ENCODE measurements around the gene HS3ST2.
"Not testable (repeated sequence)": the region's sequence is repeated elsewhere in the genome, so short reads cannot be mapped to it uniquely, and the experiment has no call there.

HS3ST2 gene

DNA sequence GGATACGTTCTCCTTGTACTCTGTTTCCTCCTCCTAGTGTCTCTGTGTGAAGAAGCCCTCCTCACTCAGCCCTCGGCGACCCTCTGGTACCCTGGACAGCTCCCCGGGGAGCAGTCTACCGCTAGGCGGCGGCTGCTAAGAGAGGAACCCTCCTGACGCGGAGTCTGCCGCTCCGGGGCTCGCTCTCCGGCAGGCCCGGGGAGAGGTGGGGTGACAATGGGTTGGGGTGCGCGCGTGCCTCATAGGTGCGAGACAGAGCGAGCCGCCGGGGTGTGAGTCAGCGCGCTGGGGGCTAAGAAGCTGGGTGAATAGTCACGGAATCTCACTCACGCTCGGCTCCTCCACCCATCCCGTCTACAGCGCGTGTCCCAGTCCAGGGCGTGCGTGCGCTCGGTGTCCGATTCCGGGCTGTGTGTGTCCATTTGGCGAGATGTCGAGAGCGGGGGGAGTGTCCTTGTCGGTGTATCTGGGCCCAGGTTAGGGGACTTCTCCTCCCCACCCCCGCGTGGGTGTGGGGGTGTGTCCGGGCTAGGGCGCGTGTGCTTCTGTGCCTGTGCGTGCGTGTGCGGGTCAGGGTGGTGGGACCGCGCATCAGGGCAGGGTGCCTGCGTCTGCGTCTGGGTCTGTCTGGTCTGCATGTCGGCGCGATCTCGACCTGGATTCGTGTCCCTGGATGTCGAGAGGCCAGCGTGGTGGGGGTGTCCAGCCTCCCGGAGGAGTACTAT lies 577 bp upstream of the HS3ST2 start:
- DNase-seq (ENCODE audit: low read depth, low spot score) = no peak

DNA sequence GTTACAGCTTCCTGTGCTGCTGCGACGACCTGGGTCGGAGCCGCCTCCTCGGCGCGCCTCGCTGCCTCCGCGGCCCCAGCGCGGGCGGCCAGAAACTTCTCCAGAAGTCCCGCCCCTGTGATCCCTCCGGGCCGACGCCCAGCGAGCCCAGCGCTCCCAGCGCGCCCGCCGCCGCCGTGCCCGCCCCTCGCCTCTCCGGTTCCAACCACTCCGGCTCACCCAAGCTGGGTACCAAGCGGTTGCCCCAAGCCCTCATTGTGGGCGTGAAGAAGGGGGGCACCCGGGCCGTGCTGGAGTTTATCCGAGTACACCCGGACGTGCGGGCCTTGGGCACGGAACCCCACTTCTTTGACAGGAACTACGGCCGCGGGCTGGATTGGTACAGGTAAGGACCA lies 746 bp downstream of the HS3ST2 start:
- DNase-seq (ENCODE audit: low read depth, low spot score) = no peak

DNA sequence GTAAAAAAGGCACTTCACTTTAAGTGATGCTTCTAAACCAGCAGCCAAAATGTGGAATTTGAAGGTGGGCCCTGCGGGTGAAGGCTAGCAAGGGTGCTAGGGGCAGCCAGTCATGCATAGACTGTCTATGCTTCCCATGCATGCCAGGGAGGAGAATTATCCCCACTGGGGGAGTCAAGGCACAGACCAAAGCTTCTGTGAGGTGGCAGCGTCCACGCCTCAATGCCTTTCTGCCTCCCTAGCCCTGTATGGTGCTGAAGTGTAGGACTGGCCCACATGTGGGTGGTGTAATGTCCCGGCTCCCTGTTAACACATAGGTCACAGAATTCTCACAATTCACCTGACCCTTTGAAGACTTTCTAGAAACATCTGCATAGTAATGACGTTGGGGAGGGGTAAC lies 1.9 kb downstream of the HS3ST2 start:
- no peak for DNase-seq (ENCODE audit: low read depth, low spot score)

DNA sequence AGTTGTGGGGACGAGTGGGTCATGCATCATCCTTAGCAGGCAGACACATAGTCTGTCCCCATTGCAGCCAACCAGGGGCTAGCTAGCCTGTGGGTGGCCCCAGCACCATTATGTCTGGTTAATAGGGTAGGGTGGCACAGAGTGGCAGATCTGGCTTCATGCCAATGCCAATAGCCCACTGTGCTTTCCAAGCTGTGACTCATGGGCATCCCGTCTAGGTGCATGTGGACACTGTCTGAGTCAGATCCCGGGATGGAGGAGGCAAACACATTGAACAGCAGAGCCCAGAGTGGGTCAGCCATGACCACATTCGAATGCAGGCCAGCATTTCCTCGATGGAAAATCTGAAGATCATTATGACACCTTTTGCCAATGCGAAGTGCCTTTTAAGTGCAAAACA lies 2.5 kb downstream of the HS3ST2 start:
- no peak for DNase-seq (ENCODE audit: low read depth, low spot score)

DNA sequence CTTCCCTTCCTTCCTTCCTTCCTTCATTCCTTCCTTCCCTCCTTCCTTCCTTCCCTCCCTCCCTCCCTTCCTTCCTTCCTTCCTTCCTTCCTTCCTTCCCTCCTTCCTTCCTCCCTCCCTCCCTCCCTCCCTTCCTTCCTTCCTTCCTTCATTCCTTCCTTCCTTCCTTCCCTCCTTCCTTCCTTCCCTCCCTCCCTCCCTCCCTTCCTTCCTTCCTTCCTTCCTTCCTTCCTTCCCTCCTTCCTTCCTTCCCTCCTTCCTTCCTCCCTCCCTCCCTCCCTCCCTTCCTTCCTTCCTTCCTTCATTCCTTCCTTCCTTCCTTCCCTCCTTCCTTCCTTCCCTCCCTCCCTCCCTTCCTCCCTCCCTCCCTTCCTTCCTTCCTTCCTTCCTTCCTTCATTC lies 4.8 kb downstream of the HS3ST2 start:
- DNase-seq (ENCODE audit: low read depth, low spot score) = not testable (repeated sequence)

DNA sequence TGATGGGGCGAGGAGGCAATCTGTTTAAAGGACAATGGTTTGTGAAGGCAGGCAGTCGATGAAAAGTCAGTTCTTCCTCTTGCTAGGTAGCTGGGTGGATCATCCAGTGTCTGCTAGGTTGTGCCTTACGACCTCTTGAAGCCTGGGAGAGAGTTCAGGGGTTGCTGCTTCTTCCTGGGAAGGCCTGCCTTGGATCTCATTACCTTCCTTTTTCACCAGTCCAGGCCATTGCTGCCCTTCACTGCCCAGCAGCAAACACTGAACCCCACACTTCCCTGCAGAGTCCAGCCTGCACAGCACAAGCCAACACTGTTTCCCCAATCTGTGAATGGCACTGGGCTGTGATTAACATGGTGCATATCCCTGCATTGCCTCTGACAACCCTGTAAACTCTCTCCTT lies 24.7 kb downstream of the HS3ST2 start:
- no peak for DNase-seq (ENCODE audit: low read depth, low spot score)

DNA sequence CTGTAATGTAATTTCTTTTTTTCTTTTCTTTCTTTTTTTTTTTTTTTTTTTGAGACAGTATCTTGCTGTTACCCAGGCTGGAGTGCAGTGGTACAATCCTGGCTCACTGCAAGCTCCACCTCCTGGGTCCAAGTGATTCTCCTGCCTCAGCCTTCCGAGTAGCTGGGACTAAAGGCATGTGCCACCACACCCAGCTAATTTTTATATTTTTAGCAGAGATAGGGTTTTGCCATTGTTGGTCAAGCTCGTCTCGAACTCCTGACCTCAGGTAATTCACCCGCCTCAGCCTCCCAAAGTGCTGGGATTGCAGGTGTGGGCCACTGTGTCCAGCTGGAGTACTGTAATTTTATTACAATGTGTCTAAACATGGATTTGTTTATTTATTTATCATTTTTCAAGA lies 28.1 kb downstream of the HS3ST2 start:
- DNase-seq (ENCODE audit: low read depth, low spot score) = not testable (repeated sequence)

DNA sequence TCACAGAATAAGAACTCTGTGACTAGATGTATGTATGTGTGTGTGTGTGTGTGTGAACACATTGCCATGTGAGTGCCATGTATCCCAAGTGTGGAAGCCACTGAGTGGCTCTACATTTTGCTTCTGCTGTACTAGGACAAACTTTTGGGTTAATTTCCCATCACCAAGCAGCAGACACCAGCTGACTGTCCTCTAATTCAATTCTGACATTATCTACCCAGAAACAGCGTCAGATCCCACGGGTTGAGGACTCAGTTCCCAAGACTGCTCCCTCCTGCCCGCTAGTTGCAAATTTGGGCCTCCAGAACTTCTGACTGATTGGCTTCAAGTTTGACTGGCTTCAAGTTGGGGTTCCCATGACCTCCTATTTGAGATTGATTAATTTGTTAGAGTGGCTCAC lies 29.2 kb downstream of the HS3ST2 start:
- DNase-seq (ENCODE audit: low read depth, low spot score) = no peak

DNA sequence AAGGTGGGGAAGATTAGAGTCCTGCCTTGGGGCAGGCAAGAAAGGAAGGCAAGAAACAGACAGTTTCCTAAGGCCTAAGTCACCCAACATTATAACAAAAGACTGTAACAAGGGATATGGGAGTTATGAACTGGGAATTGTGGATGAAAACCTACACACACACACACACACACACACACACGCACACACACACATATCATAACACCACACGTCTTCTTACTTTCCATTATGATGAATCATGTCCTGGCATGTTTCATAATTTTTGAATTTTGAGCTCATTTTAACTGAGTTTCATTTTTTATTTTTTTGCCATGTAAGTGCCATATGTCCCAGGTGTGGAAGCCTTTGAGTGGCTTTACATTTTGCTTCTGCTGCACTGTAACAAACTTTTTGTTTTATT lies 29.9 kb downstream of the HS3ST2 start:
- no peak for DNase-seq (ENCODE audit: low read depth, low spot score)

DNA sequence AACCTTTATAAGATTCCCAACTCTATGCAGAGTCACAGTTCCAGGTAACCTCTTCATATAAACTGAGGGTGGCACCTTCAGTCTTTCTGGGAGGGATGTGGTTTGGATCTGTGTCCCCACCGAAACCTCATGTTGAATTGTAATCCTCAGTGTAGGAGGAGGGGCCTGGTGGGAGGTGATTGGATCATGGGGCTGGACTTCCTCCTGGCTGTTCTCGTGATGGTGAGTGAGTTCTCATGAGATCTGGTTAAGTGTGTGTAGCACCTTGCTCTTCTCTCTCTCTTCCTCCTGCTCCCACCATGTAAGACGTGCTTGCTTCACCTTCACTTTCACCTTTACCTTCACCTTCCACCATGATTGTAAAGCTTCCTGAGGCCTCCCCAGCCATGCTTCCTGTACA lies 30.5 kb downstream of the HS3ST2 start:
- no peak for DNase-seq (ENCODE audit: low read depth, low spot score)

DNA sequence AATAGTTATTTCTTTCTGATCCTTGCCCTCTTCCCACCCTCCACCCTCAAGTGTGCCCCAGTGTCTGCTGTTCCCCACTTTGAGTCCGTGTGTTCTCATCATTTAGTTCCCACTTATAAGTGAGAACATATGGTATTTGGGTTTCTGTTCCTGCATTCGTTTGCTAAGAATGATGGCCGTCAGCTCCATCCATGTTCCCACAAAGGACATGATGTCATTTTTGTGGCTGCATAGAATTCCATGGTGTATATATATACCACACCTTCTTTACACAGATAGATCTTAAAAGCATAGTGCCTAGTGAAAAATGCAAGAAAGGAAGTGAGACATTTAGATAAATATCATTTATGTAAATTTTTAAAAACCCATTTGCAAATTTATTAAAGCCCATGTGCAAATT lies 33.1 kb downstream of the HS3ST2 start:
- DNase-seq (ENCODE audit: low read depth, low spot score) = no peak

DNA sequence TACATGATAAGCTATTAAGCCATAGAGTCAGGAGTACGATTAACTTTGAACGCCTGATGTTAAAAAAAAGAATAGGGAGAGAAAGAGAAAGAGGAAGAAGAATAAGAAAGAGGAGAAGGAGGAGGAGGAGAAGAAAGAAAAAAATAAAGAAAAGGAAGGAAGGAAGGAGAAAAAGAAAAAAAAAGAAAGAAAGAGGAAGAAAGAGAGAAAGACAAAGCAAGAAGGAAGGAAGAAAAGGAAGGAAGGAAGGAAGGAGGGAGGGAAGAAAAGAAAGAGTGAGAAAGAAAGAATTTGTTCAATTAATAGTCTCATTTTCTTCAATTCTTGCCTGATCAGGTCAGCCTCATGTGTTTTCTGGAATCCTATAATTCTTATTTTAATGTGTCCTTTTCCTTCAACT lies 33.7 kb downstream of the HS3ST2 start:
- DNase-seq (ENCODE audit: low read depth, low spot score) = no peak

DNA sequence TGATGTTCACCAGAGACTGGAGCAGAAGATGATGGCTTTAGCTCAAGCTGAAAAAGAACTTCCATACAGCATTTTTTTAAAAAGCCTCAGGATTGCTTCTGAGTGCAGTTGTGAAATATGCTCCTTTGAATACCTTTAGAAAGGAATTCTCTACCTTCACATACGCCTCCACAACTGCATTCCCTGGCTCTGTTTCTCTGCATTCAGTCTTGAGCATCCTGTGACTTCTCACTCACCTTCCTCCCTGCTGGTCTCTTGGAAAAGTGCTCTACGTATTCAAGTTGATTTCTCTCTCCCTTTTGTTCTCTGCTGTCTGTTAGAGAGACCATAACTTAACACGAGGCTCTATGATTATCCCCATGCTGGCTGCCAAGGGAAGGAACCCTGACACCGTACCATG lies 34.5 kb downstream of the HS3ST2 start:
- no peak for DNase-seq (ENCODE audit: low read depth, low spot score)

DNA sequence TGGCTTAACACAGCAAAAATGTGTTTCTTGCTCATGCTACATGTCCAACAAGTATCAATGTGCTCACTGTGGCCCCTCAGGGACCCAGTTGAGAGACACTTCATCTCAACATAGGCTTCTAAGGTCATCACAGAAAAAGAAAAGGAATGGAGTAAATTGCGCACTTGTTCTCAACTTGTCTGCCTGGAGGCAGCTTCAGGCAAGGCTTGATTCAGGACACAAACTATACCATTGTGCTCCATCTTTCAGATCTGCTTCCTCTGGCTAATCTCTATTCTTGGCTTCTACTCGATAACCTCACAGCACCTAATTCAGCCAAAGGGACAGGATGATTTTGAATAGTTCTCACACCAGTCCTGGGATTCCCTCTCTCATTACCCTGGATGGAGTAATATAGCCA lies 35.6 kb downstream of the HS3ST2 start:
- DNase-seq (ENCODE audit: low read depth, low spot score) = no peak

DNA sequence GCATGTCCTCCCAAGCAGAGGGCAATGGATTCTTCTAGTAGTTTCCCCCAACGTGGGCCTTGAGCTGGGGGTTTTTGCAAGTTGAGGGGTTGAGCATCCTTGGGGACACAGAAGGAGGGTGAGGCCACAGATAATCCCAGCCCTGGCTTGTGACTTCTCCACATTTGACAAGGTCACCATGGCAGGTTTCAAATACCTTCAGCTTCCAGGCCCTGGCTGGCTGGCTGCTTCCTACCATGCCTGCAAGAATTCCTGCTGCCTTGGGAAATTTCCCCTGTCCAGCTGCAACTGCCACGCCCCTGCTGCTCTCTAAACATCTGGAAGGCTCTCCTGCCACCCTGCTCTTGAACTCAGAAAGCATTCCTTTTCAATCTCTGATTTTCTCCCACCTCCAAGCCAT lies 41.3 kb downstream of the HS3ST2 start:
- no peak for DNase-seq (ENCODE audit: low read depth, low spot score)

DNA sequence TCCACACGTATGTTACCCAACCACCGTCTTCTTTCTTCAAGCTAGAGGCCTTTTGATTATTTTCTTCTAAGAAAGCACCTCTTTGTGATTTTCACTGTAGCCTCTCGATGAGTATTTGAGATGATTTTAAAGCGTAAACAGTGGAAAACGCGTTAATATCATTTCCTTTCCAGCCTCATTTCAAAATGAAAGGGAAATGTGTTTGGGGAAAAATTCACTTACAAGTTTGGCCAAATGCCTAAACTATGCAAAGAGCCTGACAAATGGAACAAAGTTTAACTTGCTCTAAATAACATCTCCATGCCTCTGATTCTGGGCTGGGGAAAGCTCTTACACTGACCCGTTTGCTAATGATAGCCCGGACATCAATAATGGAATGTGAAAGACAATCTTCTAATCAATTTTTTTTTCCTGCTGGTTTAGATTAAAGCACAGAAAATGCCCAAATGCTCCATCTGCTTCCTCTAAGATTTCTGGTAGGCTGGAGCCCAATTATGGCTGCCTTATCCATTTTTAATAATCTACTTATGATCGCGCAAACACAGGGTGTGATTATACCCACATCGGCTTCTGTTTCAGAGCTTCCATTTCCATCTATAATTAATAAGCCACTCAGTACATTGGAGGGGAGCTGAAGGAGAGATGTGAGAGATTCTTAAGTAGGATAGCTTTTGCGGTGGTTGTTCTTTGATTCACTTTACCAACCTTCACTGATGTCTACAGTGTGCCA lies 43.5 kb downstream of the HS3ST2 start:
- DNase-seq (ENCODE audit: low read depth, low spot score) = no peak

DNA sequence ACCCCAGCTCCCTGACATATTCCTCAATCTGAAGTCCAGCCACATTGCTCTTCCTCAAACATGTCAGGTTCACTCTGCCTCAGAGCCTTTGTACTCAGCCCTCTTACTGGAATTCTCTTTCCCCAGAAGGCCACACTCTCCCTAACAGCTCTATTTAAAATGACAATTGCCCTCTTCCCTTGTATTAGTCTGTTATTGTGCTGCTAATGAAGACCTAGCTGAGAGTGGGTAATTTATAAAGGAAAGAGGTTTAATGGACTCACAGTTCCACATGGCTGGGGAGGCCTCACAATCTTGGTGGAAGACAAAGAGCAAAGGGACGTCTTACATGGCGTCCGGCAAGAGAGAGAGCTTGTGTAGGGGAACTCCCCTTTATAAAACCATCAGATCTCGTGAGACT lies 46.0 kb downstream of the HS3ST2 start:
- DNase-seq (ENCODE audit: low read depth, low spot score) = no peak

DNA sequence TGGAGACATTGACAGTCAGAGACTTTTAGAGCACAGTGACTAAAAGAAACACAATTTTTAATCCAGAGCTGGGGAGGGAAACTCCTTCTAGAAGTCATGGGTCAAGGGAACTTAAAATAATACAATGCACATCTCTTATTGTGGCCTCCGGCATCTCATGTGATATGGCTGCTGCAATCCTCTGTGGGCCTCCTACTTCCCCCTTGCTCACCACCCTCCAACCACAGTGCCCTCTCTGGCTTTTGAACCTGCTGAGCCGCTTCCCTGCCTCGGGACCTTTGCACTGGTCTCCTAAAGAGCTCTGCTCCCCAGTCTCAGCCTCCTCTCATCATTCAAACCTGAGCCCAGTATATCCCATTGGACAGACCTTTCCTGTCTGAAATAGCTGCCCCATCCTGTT lies 47.6 kb downstream of the HS3ST2 start:
- no peak for DNase-seq (ENCODE audit: low read depth, low spot score)

DNA sequence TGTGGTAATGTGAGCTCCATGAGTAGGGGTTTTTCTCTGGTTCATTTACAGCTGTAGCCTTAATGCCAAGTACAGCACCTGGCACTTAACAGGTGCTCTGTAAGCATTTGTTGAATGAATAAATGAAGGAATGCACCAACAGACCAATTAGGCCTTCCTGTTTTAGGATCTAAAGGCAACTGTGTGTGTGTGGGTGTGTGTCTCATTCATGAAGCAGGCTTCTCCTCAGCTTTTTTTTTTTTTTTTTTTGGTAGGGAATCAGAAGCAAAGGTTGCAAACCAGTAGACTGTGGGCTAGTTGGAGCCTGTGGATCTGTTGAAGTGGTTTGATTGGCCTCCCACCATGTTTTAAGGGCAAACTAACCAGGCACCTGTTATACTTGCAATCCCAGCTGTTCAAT lies 48.1 kb downstream of the HS3ST2 start:
- DNase-seq (ENCODE audit: low read depth, low spot score) = no peak

DNA sequence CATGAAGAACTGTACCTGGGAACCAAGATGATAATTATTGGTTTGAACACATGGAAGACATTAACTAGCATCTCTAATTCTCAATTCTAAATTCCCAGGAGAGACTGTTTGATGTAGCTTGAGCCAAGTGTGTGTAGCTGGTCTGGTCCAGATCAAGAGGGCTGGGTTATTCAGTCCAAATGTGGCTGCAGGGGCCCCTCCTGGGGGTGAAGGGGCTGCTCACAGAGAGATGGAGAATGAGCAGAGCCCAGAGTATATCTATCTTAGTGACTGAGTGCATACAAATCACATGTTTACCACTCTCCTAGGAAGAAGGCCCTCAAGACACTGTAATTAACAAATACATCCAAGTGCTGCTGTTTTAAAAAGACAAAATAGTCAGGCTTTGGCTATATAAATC lies 50.4 kb downstream of the HS3ST2 start:
- DNase-seq (ENCODE audit: low read depth, low spot score) = no peak

DNA sequence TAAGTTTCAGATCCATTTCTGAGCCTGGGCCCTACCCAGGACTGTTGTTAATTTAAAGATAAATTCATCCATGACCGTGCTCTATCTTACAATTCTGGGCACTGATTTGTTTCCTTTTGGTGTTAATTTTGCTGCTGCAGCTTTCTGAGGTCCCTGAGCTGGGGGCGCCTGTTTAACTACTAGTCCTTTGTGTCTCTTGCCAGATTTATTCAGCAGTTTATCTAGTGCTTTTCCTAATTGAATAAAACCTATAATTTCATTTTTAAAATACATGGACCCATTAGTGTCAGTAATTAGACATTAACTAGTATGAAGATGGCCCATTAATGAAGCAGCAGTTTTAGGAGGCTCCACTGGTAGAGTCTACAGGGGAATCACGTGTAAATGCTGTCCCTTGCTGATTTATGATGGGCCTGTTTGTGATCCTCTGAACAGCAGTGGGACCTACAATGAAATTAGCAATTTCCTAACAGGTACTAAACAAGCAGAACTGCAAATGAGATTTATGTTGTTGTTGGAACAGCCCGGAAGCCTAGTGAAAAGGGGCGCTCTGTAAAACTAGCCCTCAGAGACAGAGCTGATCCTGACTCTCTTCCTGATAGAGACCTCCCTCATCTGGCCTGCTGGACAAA lies 54.7 kb downstream of the HS3ST2 start:
- DNase-seq (ENCODE audit: low read depth, low spot score) = no peak

DNA sequence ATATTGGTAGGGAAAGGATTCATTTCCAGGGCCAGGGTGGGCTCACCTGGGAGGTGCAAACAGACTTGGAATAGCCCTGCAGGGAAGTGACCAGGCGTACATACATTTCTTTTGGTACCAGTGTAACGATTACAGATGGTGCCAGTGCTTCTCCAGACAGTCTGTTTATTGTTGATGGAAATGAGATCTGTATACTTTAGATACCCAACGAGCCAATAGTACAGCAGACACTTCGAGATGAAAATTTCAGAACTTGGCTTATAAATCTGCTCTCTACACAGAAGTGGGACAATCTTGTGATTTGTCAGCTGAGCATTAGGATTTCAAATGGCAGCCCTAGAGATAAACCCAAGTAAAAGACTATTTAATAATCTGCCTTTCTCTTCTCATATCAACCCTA lies 57.9 kb downstream of the HS3ST2 start:
- DNase-seq (ENCODE audit: low read depth, low spot score) = no peak

DNA sequence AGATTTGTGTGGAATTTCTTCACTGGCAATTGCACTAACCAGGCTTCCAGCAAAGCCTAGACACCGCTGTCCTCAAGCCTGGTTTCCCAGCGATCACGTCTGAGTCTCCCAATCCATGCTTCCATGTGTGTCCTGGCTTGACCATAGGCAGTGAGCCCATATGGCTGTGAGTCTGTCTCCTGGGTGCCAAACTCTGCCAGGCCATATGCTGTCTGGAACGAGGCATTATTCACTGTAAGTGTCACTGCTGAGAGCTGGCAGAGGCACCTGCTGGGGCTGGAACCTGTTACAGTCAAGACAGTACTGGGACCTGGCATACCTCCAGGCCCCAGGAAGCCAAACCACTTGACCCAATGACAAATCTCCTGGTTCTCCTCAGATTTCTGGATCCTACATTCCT lies 60.4 kb downstream of the HS3ST2 start:
- DNase-seq (ENCODE audit: low read depth, low spot score) = no peak

All from activated naive CD8-positive, alpha-beta T cell treated with anti-CD3 and anti-CD28 coated beads, Interleukin-2, amount 50 U/mL, for 16 hours (primary cell).